ENCODE data around the gene ITIH5.
"Not testable (repeated sequence)": the region's sequence is repeated elsewhere in the genome, so short reads cannot be mapped to it uniquely, and the experiment has no call there.

The ITIH5 gene

GRCh38 chr10:7666253-7667023 lies at the start of gene ITIH5:
ITIH5 (minus strand) TSS chr10:7666966; CDS start chr10:7666892, 74 bp downstream.
- no peak for DNase-seq

- DNase-seq, result no peak
Measured at GRCh38 chr10:7715515-7715914, 48.7 kb upstream of the ITIH5 start.

DNA sequence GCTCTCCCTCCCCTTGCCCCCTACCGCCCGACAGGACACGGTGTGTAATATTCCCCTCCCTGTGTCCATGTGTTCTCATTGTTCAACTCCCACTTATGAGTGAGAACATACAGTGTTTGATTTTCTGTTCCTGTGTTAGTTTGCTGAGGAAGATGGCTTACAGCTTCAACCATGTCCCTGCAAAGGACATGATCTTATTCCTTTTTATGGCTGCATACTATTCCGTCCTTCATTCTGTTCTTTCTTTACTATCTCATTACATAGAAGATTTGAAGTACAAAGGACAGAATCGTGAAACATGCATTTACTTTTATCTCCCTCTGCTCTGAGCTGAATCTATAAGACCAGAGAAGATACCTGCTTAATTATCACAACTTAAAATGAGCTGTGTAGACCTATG lies 44.3 kb upstream of the ITIH5 start:
- not testable (repeated sequence) for DNase-seq

DNA sequence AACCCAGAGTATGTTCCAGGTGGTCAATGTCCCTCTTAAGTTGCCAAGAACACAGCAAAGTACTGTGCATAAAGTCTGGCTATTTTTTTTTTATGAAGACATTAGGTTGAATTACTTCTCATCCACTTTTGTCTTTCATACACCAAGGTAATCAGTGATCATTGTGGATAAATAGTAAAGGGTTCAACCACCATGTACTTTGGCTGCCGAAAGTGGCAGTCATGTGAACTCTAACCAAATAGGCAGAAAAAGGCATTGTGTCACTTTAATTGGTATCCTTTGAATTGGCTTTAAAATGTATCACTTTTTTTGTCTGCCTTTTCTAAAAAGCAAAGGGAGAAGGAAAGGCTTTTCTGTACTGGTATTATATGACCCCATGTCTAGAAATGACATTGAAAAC lies 43.7 kb upstream of the ITIH5 start:
- DNase-seq, result no peak

DNA sequence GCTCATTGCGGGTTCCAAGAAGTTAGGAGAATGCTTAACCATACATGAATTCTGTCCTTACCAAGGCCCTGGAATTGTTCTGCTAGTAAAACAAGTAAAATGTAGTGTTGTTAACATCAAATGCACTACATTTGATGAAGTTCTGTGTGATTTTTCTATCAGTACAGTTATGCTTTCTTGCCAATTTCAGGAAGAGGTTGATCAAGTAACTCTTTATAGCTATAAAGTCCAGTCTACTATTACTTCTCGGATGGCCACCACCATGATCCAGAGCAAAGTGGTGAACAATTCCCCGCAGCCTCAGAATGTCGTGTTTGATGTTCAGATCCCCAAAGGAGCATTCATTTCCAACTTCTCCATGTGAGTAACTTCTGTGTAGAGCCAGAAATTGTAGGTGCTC lies 42.1 kb upstream of the ITIH5 start:
- no peak for DNase-seq

DNA sequence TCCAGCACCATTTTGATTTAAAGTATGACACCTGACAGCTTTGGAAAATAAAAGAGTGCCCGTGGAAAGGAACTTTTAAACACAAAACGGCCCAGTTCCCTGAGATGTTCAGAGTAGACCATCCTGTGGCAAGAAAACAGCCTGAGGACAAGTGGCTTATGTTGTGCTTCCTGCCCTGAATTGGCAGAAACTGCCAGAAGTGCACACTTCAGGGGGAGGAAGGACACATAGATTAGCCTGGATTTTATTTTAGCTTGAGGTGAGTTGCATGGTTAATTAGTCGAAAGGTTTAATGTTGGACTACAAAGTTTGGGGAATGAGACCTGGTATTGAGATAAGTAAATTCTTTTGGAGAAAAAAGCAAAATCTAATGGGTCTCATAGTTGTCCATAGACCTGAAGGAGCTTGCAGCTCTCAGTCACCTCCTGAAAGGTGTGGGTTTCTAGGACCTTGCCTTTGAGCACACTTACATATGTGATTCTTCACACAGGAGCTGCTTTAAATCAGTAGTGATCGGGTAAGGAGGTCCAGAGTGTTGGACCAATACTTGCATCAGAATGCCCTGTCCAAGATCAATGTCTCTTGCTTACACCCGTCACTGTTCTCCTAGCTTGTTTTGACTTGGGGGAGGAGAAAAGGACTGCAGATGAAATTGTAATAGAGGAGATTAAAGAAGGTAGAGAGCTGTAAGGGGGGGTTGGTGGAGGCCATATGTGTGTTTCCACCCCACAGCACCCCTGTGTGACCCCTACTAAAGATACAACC lies 41.3 kb upstream of the ITIH5 start:
- no peak for DNase-seq

DNA sequence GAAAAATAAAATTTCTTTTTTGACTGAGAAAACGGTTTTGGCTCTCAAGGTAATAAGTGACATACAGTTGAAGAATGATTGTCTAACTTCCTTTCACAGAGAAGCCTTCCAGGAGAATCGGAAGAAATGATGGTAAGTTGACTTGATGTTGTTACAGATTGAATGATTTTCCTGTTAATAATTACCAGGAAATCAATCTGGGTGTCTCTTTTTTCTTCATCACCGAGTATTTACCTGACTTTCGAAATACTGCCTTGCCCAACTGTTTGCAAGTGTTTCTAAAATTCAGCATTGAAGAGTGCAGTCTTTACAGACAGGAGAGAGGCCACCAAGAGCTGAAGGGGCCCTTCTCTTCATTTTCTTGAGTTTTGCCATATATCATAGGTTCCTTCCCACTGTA lies 40.3 kb upstream of the ITIH5 start:
- no peak for DNase-seq

DNA sequence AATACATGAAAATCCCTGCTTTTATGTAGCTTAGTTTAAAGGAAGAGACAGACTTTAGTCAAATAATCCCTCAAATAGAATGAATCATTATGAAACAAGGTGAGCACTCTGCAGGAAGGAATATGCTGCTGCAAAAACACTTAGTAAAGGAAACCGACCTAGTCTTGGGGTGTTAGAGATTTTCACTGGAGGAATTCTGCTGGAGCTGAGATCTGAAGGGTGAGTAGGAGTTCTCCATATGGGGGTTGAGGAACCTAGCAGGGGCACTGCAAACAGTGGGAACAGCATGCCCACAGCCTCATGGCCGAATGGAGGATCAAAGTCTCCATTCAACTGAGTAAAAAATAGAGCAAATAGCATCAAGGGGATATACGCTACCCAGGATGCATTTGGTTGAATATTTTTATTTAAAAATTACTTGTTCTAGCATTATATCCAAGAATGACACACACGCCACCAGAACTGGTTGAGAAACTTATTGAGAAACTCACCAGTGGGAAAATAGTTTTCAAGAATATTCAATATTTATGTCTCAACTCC lies 39.8 kb upstream of the ITIH5 start:
- no peak for DNase-seq

DNA sequence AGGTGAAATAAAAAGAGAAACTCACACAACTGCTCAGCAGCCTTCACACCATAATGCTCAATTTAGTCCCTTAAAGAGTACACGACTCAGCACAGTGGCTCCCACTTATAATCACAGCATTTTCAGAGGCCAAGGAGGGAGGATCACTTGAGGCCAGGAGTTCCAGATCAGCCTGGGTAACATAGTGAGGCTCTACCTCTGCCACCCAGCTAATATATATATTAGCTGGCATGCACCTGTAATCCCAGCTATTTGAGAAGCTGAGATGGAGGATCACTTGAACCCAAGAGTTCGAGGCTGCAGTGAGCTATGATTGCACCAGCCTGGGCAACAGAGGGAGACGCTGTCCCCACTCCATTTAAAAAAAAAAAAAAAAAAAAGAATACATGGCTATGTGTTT lies 38.6 kb upstream of the ITIH5 start:
- no peak for DNase-seq

DNA sequence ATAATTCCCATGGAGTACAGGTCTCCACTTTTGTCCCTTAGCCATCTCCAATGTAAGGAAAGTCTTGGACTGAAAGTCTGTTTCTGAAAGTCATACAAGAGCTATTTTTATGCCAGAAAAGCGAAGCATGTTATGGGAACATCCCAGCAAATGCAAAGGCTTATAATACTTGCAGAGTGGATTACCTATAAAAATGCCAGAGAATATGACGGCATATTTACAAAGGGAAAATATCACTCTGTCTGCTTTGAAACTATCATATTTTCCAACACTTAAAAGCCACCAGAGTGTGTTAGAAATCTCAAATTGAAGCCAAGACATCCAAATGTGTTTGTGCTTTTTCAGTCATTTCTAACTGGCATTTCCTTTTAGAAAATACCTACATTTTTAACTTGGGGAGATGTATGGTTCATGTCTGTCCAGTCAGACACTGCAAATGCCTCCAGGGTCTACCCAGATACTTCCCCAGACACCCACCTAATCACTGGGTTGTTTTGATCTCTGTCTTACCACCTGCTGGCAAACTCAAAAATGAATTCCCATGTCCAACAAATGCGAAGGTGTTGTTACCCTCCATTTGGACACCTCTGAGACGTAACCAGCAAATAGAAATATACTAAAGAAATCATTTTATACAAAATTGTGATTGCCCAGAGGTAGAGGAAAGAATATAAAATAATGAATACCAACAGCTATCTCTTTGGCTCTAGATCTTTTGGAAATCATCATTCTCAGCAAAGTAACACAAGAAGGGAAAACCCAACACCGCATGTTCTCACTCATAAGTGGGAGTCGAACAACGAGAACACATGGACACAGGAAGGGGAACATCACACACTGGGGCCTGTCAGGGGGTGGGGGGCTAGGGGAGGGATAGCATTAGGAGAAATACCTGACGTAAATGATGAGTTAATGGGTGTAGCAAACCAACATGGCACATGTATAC lies 37.6 kb upstream of the ITIH5 start:
- no peak for DNase-seq

DNA sequence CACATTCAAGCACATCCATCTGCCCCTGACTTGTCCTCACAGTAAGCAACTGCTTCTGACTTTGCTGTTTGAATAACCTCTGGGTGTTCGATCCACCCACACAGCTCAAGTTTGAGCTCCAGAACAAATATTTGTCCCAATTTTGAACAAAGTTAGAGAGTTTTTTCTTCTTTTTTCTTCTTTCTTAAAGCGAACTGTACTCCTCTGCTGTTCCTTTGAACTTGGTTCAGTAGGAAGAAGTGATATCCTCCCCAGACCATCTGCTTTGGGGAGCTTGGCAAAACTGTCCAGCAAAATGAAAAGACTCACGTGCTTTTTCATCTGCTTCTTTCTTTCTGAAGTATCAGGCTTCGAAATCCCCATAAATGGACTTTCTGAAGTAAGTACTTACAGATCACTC lies 36.4 kb upstream of the ITIH5 start, which contains the start of gene ITIH2:
Gene ITIH2, plus strand, starts transcription at position 177 of the 400 bp plus-strand sequence. Its CDS starts 119 bp downstream, at position 296.
- no peak for DNase-seq

GRCh38 chr10:7702288-7702812 lies 35.6 kb upstream of the ITIH5 start:
- no peak for DNase-seq

DNA sequence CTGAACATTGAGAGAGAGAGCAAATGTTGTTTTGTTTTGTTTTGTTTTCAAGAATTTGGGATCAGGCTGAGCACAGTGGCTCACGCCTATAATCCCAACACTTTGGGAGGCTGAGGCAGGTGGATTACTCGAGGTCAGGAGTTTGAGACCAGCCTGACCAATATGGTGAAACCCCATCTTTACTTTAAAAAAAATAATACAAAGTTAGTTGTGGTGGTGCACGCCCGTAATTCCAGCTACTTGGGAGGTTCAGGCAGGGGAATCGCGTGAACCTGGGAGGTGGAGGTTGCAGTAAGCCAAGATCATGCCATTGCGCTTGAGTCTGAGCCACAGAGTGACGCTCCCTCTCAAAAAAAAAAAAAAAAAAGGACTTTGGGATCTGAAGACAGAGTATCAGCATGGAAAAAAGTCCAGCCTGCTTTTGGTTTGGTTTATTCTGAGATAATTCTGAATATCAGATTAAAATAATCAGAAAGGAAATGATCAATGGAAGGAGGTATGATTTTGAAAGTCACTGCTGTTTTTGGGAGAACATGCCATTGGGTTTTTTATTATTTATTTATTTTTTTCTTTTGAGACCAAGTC lies 34.5 kb upstream of the ITIH5 start:
- DNase-seq, result no peak

- no peak for DNase-seq
Measured at GRCh38 chr10:7700577-7701125, 33.9 kb upstream of the ITIH5 start.

- DNase-seq, result no peak
Measured at GRCh38 chr10:7697426-7697825, 30.7 kb upstream of the ITIH5 start.

DNA sequence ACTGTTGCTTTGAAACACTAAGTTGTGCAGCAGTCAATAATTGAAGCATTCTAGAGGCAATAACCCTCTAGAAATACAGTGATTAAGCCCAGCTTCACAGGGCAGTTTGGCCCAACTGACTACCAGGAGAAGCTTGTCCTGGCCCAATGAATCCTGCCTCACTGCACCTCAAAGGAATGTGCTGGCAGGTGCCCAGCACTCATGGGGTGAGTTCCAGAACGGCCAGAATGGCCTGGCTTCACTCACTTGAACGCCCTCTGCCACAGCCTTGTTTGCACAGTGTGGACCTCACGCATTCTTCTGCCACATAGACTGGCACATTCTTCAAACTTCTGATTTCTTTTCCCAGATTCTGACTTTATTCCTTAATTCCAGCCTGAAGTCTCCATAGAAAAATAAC lies 29.8 kb upstream of the ITIH5 start:
- no peak for DNase-seq

DNA sequence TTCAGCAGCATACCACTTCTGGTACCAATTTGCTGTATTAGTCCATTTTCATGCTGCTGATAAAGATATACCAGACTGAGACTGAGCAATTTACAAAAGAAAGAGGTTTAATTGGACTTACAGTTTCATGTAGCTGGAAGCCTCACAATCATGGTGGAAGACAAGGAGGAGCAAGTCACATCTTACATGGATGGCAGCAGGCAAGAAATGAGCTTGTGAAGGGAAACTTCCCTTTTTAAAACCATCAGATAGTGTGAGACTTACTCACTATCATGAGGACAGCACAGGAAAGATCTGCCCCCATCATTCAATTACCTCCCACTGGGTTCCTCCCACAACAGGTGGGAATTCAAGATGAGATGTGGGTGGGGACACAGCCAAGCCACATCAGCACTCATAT lies 26.4 kb upstream of the ITIH5 start:
- DNase-seq, result not testable (repeated sequence)

- not testable (repeated sequence) for DNase-seq
Measured at GRCh38 chr10:7692368-7692767, 25.6 kb upstream of the ITIH5 start.

- DNase-seq, result not testable (repeated sequence)
Measured at GRCh38 chr10:7690885-7691597, 24.3 kb upstream of the ITIH5 start.

GRCh38 chr10:7689591-7689990 lies 22.8 kb upstream of the ITIH5 start:
- DNase-seq, result no peak
